Esophagus squamous epithelium (tissue), 5 donors: ENCODE data around the gene CNTNAP2. TPM values are rescaled to one million over a fixed set of nuclear protein-coding genes. Genes with fewer than 3 reads are reported as not detected.

ENCODE experiments used
- DNase-seq: peaks from one replicate; lab custom pipeline; 2025; lab: John Stamatoyannopoulos, UW
- H3K27ac ChIP-seq, 4 donors: fragments of 200-600 bp; sonication (generic); one replicate each; pipeline ENCODE4 v1.5.1; 2016 to 2019; ENCODE audit warnings: mild to moderate bottlenecking in 1 of 4
- H3K27me3 ChIP-seq, 4 donors: fragments of 200-600 bp; sonication (generic); 1 replicate in 3 of 4; 2 replicates in 1 of 4; pipeline versions ENCODE4 v1.5.1 to v1.6.0; 2017 to 2021; ENCODE audit warnings: antibody characterized with exemption in 1 of 4
- H3K36me3 ChIP-seq, 3 donors: fragments of 200-600 bp; sonication (generic); one replicate each; pipeline ENCODE4 v1.5.1; 2016 to 2019
- H3K4me1 ChIP-seq, 3 donors: fragments of 200-600 bp; sonication (generic); one replicate each; pipeline ENCODE4 v1.5.1; 2017 to 2019
- H3K4me3 ChIP-seq, 4 donors: fragments of 200-600 bp; sonication (generic); 1 replicate in 3 of 4; 2 replicates in 1 of 4; pipeline ENCODE4 v1.5.1; 2016 to 2019; ENCODE audit warnings: mild to moderate bottlenecking in 2 of 4, moderate library complexity in 1 of 4
- H3K9me3 ChIP-seq, 3 donors: fragments of 200-600 bp; sonication (generic); one replicate each; pipeline ENCODE4 v1.5.1; 2016 to 2019
- POLR2A ChIP-seq, 4 donors: fragments of 450-650 bp; IDR thresholded peaks; one replicate each; pipeline ENCODE4 v1.6.1; 2017; ENCODE audit warnings: antibody characterized with exemption in 4 of 4, mild to moderate bottlenecking in 4 of 4, moderate library complexity in 3 of 4
- WGBS, 2 donors: methylation state at CpG; one replicate each; pipeline ENCODE4 v1.1.5; 2018; 5-methylcytosine and 5-hydroxymethylcytosine counted together
- intact Hi-C: fragments of 100-400 bp; cut with DNase I; formaldehyde crosslinking; loops from one replicate; pipeline ENCODE4 v1.15.0; 2022
- total RNA-seq, 4 donors: library from RNA; depleted of rRNA; stranded (reverse); fragments of >200 nt; gene quantifications; one replicate each; pipeline ENCODE4 v1.1.0, GENCODE V29; 2016
- TF ChIP-seq, protein P1 (sequence below), 6 experiments: fragments of 450-650 bp in 4 of 6; fragments of 200-600 bp in 2 of 6; sonication (generic) in 2 of 6; IDR thresholded peaks; one replicate each; pipeline ENCODE4 v1.5.1; 2016 to 2019; ENCODE audit warnings: antibody characterized with exemption in 6 of 6, mild to moderate bottlenecking in 4 of 6, moderate library complexity in 4 of 6
- donor health status: DM: yes; HTN: yes; CAD: no.

The CNTNAP2 gene
- total RNA-seq, 4 donors from 2014 or later, result 0.95 to 2.3 (median 1.2) TPM

GRCh38 chr7:147813316-147813715 is 1696.7 kb downstream of the CNTNAP2 start:
- Histone ChIP-seq H3K36me3 (no peaks in the 10 kb centered on the region), H3K27me3 (no peaks in the 10 kb centered on the region), H3K9me3 (no peaks in the 10 kb centered on the region), H3K4me1 (no peaks in the 10 kb centered on the region), H3K4me3 (no peak overlapping the region), H3K27ac (no peak overlapping the region)
- intact Hi-C loops, result no loop called here
- DNase-seq, result no peak
- TF ChIP-seq POLR2A (IDR thresholded peaks at IDR 0.05), result no peak
- TF ChIP-seq, protein P1, sequence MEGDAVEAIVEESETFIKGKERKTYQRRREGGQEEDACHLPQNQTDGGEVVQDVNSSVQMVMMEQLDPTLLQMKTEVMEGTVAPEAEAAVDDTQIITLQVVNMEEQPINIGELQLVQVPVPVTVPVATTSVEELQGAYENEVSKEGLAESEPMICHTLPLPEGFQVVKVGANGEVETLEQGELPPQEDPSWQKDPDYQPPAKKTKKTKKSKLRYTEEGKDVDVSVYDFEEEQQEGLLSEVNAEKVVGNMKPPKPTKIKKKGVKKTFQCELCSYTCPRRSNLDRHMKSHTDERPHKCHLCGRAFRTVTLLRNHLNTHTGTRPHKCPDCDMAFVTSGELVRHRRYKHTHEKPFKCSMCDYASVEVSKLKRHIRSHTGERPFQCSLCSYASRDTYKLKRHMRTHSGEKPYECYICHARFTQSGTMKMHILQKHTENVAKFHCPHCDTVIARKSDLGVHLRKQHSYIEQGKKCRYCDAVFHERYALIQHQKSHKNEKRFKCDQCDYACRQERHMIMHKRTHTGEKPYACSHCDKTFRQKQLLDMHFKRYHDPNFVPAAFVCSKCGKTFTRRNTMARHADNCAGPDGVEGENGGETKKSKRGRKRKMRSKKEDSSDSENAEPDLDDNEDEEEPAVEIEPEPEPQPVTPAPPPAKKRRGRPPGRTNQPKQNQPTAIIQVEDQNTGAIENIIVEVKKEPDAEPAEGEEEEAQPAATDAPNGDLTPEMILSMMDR (IDR thresholded peaks at IDR 0.05), result no peak

- intact Hi-C loops, result no loop called here
- WGBS, 2 donors, result 37 to 52% methylated on average over 4 of the region's 4 CpGs
- Histone ChIP-seq H3K9me3 (no peaks in the 10 kb centered on the region), H3K27ac (no peak overlapping the region), H3K4me1 (no peaks in the 10 kb centered on the region), H3K36me3 (no peaks in the 10 kb centered on the region), H3K27me3 (no peaks in the 10 kb centered on the region), H3K4me3 (no peak overlapping the region)
- no peak for TF ChIP-seq POLR2A (IDR thresholded peaks at IDR 0.05)
- TF ChIP-seq, protein P1 (IDR thresholded peaks at IDR 0.05), result no peak
- no peak for DNase-seq
These were observed 1701.7 kb downstream of the CNTNAP2 start for GRCh38 chr7:147818317-147818716.

- no peak for DNase-seq
- Histone ChIP-seq H3K4me1 (no peaks in the 10 kb centered on the region), H3K36me3 (no peaks in the 10 kb centered on the region), H3K4me3 (no peak overlapping the region), H3K27me3 (no peaks in the 10 kb centered on the region), H3K27ac (no peak overlapping the region), H3K9me3 (no peaks in the 10 kb centered on the region)
- intact Hi-C loops, result no loop called here
- no peak for TF ChIP-seq POLR2A (IDR thresholded peaks at IDR 0.05)
- TF ChIP-seq, protein P1 (IDR thresholded peaks at IDR 0.05), result no peak
- 49 to 52% methylated on average over 4 of the region's 4 CpGs for WGBS, 2 donors
These were observed 1708.1 kb downstream of the CNTNAP2 start for GRCh38 chr7:147824671-147825070.

DNA sequence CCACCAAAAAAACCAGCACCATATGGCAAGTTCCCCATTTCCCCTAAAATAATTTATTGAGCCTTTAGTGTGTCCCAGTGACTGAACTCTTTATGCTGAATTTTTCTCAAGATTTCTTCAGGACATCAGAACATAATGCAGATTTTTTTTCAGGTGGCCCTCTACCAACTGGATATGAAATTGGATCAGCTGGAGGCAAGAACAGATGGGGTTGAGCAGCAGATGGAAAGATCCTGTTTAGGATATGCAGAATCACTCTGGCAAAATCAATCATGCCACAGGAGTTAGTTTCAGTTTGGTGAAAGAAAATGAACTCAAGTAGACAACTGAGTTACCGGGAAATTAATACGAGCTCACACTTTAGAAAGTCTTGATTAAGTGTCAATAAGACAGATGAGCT is 1712.4 kb downstream of the CNTNAP2 start:
- Histone ChIP-seq H3K4me1 (no peaks in the 10 kb centered on the region), H3K36me3 (no peaks in the 10 kb centered on the region), H3K27me3 (no peaks in the 10 kb centered on the region), H3K9me3 (no peaks in the 10 kb centered on the region), H3K4me3 (no peak overlapping the region), H3K27ac (no peak overlapping the region)
- no peak for DNase-seq
- intact Hi-C loops, result no loop called here
- WGBS, 2 donors, result 86 to 95% methylated on average over 2 of the region's 2 CpGs
- no peak for TF ChIP-seq POLR2A (IDR thresholded peaks at IDR 0.05)

- Histone ChIP-seq H3K4me1 (no peaks in the 10 kb centered on the region), H3K9me3 (peaks cover 0 to 7% (median 0%) of the 10 kb centered on the region in 3 donors), H3K27ac (no peak overlapping the region), H3K27me3 (no peaks in the 10 kb centered on the region), H3K36me3 (no peaks in the 10 kb centered on the region), H3K4me3 (no peak overlapping the region)
- WGBS, 2 donors, result 70 to 76% methylated on average over 5 to 6 of the region's 6 CpGs
- TF ChIP-seq POLR2A (IDR thresholded peaks at IDR 0.05), result no peak
- TF ChIP-seq, protein P1 (IDR thresholded peaks at IDR 0.05), result no peak
- no peak for DNase-seq
- intact Hi-C loops, result no loop called here
These were observed 1717.0 kb downstream of the CNTNAP2 start for GRCh38 chr7:147833557-147833956.

- no peak for DNase-seq
- H3K36me3 ChIP-seq, result no peaks in the 10 kb centered on the region
- H3K9me3 ChIP-seq, result peaks cover 0 to 7% (median 0%) of the 10 kb centered on the region in 3 donors
- H3K27ac ChIP-seq, result no peak overlapping the region
- H3K27me3 ChIP-seq, result no peaks in the 10 kb centered on the region
- H3K4me1 ChIP-seq, result no peaks in the 10 kb centered on the region
- intact Hi-C loops, result no loop called here
- no peak overlapping the region for H3K4me3 ChIP-seq
- TF ChIP-seq, protein P1 (IDR thresholded peaks at IDR 0.05), result no peak
- TF ChIP-seq POLR2A (IDR thresholded peaks at IDR 0.05), result no peak
- 22 to 26% methylated on average over 1 of the region's 1 CpG for WGBS, 2 donors
These were observed 1717.4 kb downstream of the CNTNAP2 start for GRCh38 chr7:147833970-147834369.
